ENCODE results near the gene ATG16L1. TPM values are rescaled to one million over a fixed set of nuclear protein-coding genes. Genes with fewer than 3 reads are reported as not detected.

ATG16L1 gene
- total RNA-seq, 4 donors from 2014 or later = 16.7 to 44.1 (median 33.6) TPM

DNA sequence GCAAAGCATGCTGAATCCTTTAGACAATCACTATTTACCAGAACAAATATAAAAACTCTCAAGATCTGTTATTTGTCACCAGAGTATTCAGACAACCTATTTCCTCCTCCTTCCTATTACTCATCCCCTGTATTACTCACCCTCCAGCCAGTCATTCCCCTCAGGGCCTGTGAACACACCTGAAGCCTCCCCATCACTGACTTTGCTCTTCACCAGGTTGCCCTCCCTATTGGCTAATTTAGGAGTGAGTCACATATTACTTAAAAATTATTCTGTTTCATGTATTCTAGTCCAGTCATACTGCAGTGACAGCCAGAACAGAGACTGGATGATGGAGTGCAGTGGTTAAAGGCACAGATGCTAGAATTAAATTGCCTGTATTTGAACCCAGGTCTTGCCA is 3.7 kb upstream of the ATG16L1 start:
- Histone ChIP-seq H3K27ac (no peak overlapping the region), H3K36me3 (no peaks in the 10 kb centered on the region), H3K27me3 (no peaks in the 10 kb centered on the region), H3K4me1 (peaks cover 0 to 11% (median 4%) of the 10 kb centered on the region in 4 donors), H3K4me3 (no peak overlapping the region), H3K9me3 (no peaks in the 10 kb centered on the region)
- no peak for DNase-seq (ENCODE audit: low spot score in 2 of 2)
- TF ChIP-seq EP300 (IDR thresholded peaks at IDR 0.05) (no peak), POLR2A (IDR thresholded peaks at IDR 0.05) (no peak)
- TF ChIP-seq, protein P1, sequence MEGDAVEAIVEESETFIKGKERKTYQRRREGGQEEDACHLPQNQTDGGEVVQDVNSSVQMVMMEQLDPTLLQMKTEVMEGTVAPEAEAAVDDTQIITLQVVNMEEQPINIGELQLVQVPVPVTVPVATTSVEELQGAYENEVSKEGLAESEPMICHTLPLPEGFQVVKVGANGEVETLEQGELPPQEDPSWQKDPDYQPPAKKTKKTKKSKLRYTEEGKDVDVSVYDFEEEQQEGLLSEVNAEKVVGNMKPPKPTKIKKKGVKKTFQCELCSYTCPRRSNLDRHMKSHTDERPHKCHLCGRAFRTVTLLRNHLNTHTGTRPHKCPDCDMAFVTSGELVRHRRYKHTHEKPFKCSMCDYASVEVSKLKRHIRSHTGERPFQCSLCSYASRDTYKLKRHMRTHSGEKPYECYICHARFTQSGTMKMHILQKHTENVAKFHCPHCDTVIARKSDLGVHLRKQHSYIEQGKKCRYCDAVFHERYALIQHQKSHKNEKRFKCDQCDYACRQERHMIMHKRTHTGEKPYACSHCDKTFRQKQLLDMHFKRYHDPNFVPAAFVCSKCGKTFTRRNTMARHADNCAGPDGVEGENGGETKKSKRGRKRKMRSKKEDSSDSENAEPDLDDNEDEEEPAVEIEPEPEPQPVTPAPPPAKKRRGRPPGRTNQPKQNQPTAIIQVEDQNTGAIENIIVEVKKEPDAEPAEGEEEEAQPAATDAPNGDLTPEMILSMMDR (IDR thresholded peaks at IDR 0.05) = no peak

DNA sequence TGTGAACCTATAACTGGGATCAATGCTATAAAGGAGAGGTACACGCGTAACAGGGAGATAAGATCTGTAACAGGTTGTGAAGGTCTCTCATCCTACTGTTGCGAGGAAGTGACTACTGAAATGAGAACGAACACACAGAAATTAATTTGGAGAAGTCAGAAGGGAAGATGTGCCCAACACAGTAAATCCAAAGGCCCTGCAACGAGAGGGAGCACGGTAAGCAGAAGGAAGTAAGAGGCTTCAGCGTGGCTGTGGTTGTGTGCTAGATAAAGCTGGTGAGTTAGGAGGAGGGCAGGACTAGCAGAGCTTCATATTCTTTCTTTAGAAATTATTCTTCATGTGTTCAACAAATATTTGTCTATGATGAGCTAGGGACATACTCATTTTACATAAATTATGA is 2.5 kb upstream of the ATG16L1 start:
- no peaks in the 10 kb centered on the region for H3K27me3 ChIP-seq
- no peaks in the 10 kb centered on the region for H3K9me3 ChIP-seq
- peaks cover 0 to 23% (median 11%) of the 10 kb centered on the region in 4 donors for H3K4me1 ChIP-seq
- no peak overlapping the region for H3K4me3 ChIP-seq
- H3K27ac ChIP-seq = no peak overlapping the region
- DNase-seq (ENCODE audit: low spot score in 2 of 2) = no peak
- TF ChIP-seq POLR2A (IDR thresholded peaks at IDR 0.05) (no peak), EP300 (IDR thresholded peaks at IDR 0.05) (no peak)
- TF ChIP-seq, protein P1 (IDR thresholded peaks at IDR 0.05) = no peak
- no peaks in the 10 kb centered on the region for H3K36me3 ChIP-seq
- WGBS, 2 donors = 68 to 74% methylated on average over 7 of the region's 7 CpGs

DNA sequence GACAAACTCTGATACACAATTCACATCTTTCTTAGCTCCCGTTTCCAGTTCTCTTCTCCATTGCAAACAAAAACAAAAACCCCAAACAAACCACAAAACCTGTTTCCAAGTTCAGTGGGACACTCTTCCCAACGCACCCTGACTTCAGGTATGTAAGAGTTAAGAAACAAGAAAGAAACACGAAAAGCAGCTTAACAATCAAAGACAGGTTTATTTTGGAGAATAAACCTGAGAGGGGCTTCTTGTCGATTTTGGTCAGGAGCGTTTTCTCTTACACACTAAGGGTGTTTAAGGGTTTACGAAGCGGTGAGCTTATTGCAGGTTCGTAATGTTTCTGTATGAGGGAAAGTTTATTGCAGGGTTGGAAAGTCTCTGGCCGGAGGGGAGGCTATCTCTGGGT is 905 bp upstream of the ATG16L1 start:
- no peak for DNase-seq (ENCODE audit: low spot score in 2 of 2)
- TF ChIP-seq EP300 (IDR thresholded peaks at IDR 0.05) (no peak), POLR2A (IDR thresholded peaks at IDR 0.05) (no peak)
- TF ChIP-seq, protein P1 (IDR thresholded peaks at IDR 0.05) = no peak
- H3K4me1 ChIP-seq = peaks cover 0 to 38% (median 13%) of the 10 kb centered on the region in 4 donors
- peaks cover 0 to 8% (median 0%) of the 10 kb centered on the region in 3 donors for H3K36me3 ChIP-seq
- peak overlapping the region in 2 of 4 donors; percentile 81 to 87 for H3K27ac ChIP-seq
- 90 to 94% methylated on average over 9 of the region's 9 CpGs for WGBS, 2 donors
- no peaks in the 10 kb centered on the region for H3K9me3 ChIP-seq
- H3K4me3 ChIP-seq = no peak overlapping the region
- H3K27me3 ChIP-seq = no peaks in the 10 kb centered on the region

DNA sequence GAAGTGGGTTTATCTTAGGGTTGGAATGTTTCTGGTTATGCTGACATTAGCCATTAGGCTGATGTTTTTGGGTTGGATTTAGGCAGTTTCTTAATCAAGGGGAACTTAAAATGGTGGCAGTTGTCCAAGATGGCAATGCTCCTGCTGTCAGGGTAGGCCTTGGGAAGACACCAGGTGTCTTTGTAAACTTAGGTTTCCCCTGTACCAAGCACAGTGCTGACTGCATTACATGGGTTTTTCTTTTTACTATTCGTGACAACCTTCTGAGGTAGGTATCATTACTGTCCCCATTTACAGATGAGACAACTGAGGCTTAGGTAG is 528 bp upstream of the ATG16L1 start:
- TF ChIP-seq POLR2A (IDR thresholded peaks at IDR 0.05) (no peak), EP300 (IDR thresholded peaks at IDR 0.05) (no peak)
- TF ChIP-seq, protein P1 (IDR thresholded peaks at IDR 0.05) = no peak
- Histone ChIP-seq H3K4me1 (peaks cover 0 to 38% (median 13%) of the 10 kb centered on the region in 4 donors), H3K4me3 (peak overlapping the region in 2 of 4 donors; percentile 68 to 74), H3K9me3 (no peaks in the 10 kb centered on the region), H3K27ac (peak overlapping the region; percentile 48 to 87 (median 82)), H3K36me3 (peaks cover 0 to 12% (median 0%) of the 10 kb centered on the region in 3 donors), H3K27me3 (no peaks in the 10 kb centered on the region)
- 68 to 73% methylated on average over 1 of the region's 1 CpG for WGBS, 2 donors
- DNase-seq (ENCODE audit: low spot score in 2 of 2) = no peak

DNA sequence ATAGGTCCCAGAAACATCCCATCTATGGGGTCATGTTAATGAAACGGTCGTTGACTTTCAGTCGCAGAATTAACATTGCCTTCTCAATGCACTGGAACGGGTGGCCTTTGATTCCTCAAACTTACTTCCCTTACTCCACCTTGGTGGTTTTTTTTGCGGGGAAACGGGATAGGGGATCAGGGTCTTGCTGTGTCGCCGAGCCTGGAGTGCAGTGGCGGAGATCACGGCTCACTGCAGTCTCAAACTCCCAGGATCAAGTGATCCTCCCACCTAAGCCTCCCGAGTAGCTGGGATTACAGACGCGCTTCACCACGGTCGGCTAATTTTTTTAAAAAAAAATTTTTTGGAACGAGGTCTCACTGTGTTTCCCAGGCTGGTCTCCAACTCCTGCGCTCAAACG is 754 bp downstream of the ATG16L1 start:
- H3K4me3 ChIP-seq = peak overlapping the region; percentile 68 to 87 (median 76)
- TF ChIP-seq, protein P1 (IDR thresholded peaks at IDR 0.05) = no peak
- TF ChIP-seq EP300 (IDR thresholded peaks at IDR 0.05) (no peak), POLR2A (IDR thresholded peaks at IDR 0.05) (no peak)
- no peaks in the 10 kb centered on the region for H3K9me3 ChIP-seq
- peaks cover 0 to 38% (median 13%) of the 10 kb centered on the region in 4 donors for H3K4me1 ChIP-seq
- WGBS, 2 donors = 0 to 1% methylated on average over 18 of the region's 18 CpGs
- H3K27me3 ChIP-seq = no peaks in the 10 kb centered on the region
- DNase-seq (ENCODE audit: low spot score in 2 of 2) = no peak
- H3K27ac ChIP-seq = peak overlapping the region in 3 of 4 donors; percentile 51 to 87 (median 81)
- H3K36me3 ChIP-seq = peaks cover 0 to 25% (median 0%) of the 10 kb centered on the region in 3 donors
